H9 (cell line): ENCODE data around the gene ATP13A2. TPM values are rescaled to one million over a fixed set of nuclear protein-coding genes. Genes with fewer than 3 reads are reported as not detected.

Source experiments
- DNase-seq: peaks from one replicate; pipeline ENCODE4 v3.0.0-alpha.2; 2017
- H2AFZ ChIP-seq: one replicate; pipeline ENCODE4 v1.6.1; 2013; ENCODE audit warnings: mild to moderate bottlenecking, low read length, control low read depth, moderate library complexity
- H2AK5ac ChIP-seq: 2 replicates; pipeline ENCODE4 v1.6.1; 2013; ENCODE audit warnings: low read length, control low read depth, mixed read lengths; ENCODE audit not compliant: insufficient read length
- H2BK120ac ChIP-seq: one replicate; pipeline ENCODE4 v1.6.1; 2013; ENCODE audit warnings: low read depth, mild to moderate bottlenecking, low read length, control low read depth, inconsistent platforms; ENCODE audit not compliant: poor library complexity, severe bottlenecking
- H2BK12ac ChIP-seq: 2 replicates; pipeline ENCODE4 v1.6.1; 2013; ENCODE audit warnings: low read length, control low read depth, mixed read lengths, low read depth; ENCODE audit not compliant: insufficient read length
- H2BK15ac ChIP-seq: 2 replicates; pipeline ENCODE4 v1.6.1; 2013; ENCODE audit warnings: low read depth, low read length, control low read depth
- H2BK20ac ChIP-seq: one replicate; pipeline ENCODE4 v1.6.1; 2013; ENCODE audit warnings: low read depth, mild to moderate bottlenecking, low read length, control low read depth, inconsistent platforms; ENCODE audit not compliant: poor library complexity, severe bottlenecking
- H2BK5ac ChIP-seq: 2 replicates; pipeline ENCODE4 v1.6.1; 2013; ENCODE audit warnings: low read length, control low read depth, mixed read lengths; ENCODE audit not compliant: insufficient read length
- H3K14ac ChIP-seq: 2 replicates; pipeline ENCODE4 v1.6.1; 2013; ENCODE audit warnings: low read length, control low read depth; ENCODE audit not compliant: insufficient read depth
- H3K18ac ChIP-seq: 2 replicates; pipeline ENCODE4 v1.6.1; 2013; ENCODE audit warnings: low read depth, mild to moderate bottlenecking, mixed read lengths, low read length, control low read depth; ENCODE audit not compliant: insufficient read length
- H3K23ac ChIP-seq: 2 replicates; pipeline ENCODE4 v1.6.1; 2013; ENCODE audit warnings: low read length, control low read depth, mixed read lengths, low read depth; ENCODE audit not compliant: insufficient read length
- H3K23me2 ChIP-seq: 2 replicates; pipeline ENCODE4 v1.6.1; 2013; ENCODE audit warnings: low read depth, mild to moderate bottlenecking, mixed read lengths, low read length, control low read depth; ENCODE audit not compliant: insufficient read length, poor library complexity, severe bottlenecking
- H3K27ac ChIP-seq: 2 replicates; pipeline ENCODE4 v1.5.1; 2013; ENCODE audit warnings: low read length, control low read depth, mixed read lengths, low read depth; ENCODE audit not compliant: insufficient read length
- H3K27me3 ChIP-seq: 2 replicates; pipeline ENCODE4 v1.6.1; 2013; ENCODE audit warnings: low read length, control low read depth, inconsistent platforms; ENCODE audit not compliant: insufficient read depth
- H3K4ac ChIP-seq: 2 replicates; pipeline ENCODE4 v1.6.1; 2013; ENCODE audit warnings: low read depth, mild to moderate bottlenecking, control low read depth, inconsistent platforms, low read length, moderate library complexity
- H3K4me1 ChIP-seq: 2 replicates; pipeline ENCODE4 v1.6.1; 2013; ENCODE audit warnings: low read length, control low read depth, inconsistent platforms; ENCODE audit not compliant: insufficient read depth
- H3K4me2 ChIP-seq: 2 replicates; pipeline ENCODE4 v1.6.1; 2013; ENCODE audit warnings: low read length, control low read depth, mixed read lengths; ENCODE audit not compliant: insufficient read length, insufficient read depth
- H3K56ac ChIP-seq: 2 replicates; pipeline ENCODE4 v1.6.1; 2013; ENCODE audit warnings: low read depth, mild to moderate bottlenecking, mixed read lengths, low read length, control low read depth; ENCODE audit not compliant: insufficient read length
- H3K79me1 ChIP-seq: 2 replicates; pipeline ENCODE4 v1.6.1; 2013; ENCODE audit warnings: low read depth, mild to moderate bottlenecking, moderate library complexity, low read length, control low read depth, inconsistent platforms; ENCODE audit not compliant: insufficient read depth, poor library complexity, severe bottlenecking
- H3K79me2 ChIP-seq: 2 replicates; pipeline ENCODE4 v1.6.1; 2013; ENCODE audit warnings: low read length, control low read depth, inconsistent platforms; ENCODE audit not compliant: insufficient read depth
- H3K9ac ChIP-seq: 2 replicates; pipeline ENCODE4 v1.6.1; 2013; ENCODE audit warnings: low read length, control low read depth, mixed read lengths; ENCODE audit not compliant: insufficient read length; ENCODE audit errors: extremely low read depth
- H3K9me3 ChIP-seq: one replicate; pipeline ENCODE4 v1.6.1; 2013; ENCODE audit warnings: low read depth, low read length, inconsistent platforms; ENCODE audit not compliant: control insufficient read depth
- H3T11ph ChIP-seq: one replicate; pipeline ENCODE4 v1.6.1; 2013; ENCODE audit warnings: mild to moderate bottlenecking, low read length, control low read depth, inconsistent platforms
- H4K20me1 ChIP-seq: one replicate; pipeline ENCODE4 v1.6.1; 2013; ENCODE audit not compliant: control insufficient read depth, insufficient read length, insufficient read depth
- H4K5ac ChIP-seq: 2 replicates; pipeline ENCODE4 v1.6.1; 2013; ENCODE audit warnings: low read depth, mild to moderate bottlenecking, mixed read lengths, low read length, control low read depth; ENCODE audit not compliant: insufficient read length
- H4K8ac ChIP-seq: replicated peaks from 2 replicates; pipeline ENCODE4 v1.6.1; 2013; ENCODE audit warnings: low read length, control low read depth, mixed read lengths, low read depth; ENCODE audit not compliant: insufficient read length
- H4K91ac ChIP-seq: 2 replicates; pipeline ENCODE4 v1.6.1; 2013; ENCODE audit warnings: low read depth, mild to moderate bottlenecking, moderate library complexity, mixed read lengths, low read length, control low read depth; ENCODE audit not compliant: insufficient read length
- H3K27ac Mint-ChIP-seq, 3 experiments: 2 replicates in 2 of 3; 3 replicates in 1 of 3; pipeline ENCODE4 v1.8.0; 2020 to 2021; ENCODE audit warnings: mixed read lengths in 3 of 3, mild to moderate bottlenecking in 1 of 3, moderate library complexity in 1 of 3
- H3K27me3 Mint-ChIP-seq: 2 replicates; pipeline ENCODE4 v1.8.0; 2021; ENCODE audit warnings: low read depth, mild to moderate bottlenecking, moderate library complexity, mixed read lengths
- H3K36me3 Mint-ChIP-seq, 3 experiments: 2 replicates in 2 of 3; 3 replicates in 1 of 3; pipeline ENCODE4 v1.8.0; 2020 to 2021; ENCODE audit warnings: low read depth in 3 of 3, mixed read lengths in 3 of 3; ENCODE audit not compliant: insufficient read depth in 1 of 3
- H3K4me1 Mint-ChIP-seq, 2 experiments: 2 replicates each; pipeline ENCODE4 v1.8.0; 2020; ENCODE audit warnings: mixed read lengths in 2 of 2
- H3K4me3 Mint-ChIP-seq, 2 experiments: 2 replicates in 1 of 2; 3 replicates in 1 of 2; pipeline ENCODE4 v1.8.0; 2020 to 2021; ENCODE audit warnings: mild to moderate bottlenecking in 2 of 2, mixed read lengths in 2 of 2, moderate library complexity in 1 of 2
- H3K9me3 Mint-ChIP-seq, 2 experiments: 2 replicates in 1 of 2; 3 replicates in 1 of 2; pipeline ENCODE4 v1.8.0; 2020; ENCODE audit warnings: mild to moderate bottlenecking in 2 of 2, mixed read lengths in 2 of 2, moderate library complexity in 1 of 2
- CTCF ChIP-seq: fragments of 200-600 bp; sonication (generic); conservative IDR thresholded peaks from 3 replicates; pipeline ENCODE4 v1.8.0; 2021; ENCODE audit warnings: antibody characterized with exemption, mild to moderate bottlenecking
- WGBS: extraction: QIAGEN DNeasy Blood & Tissue Kit; methylation state at CpG from one replicate; pipeline ENCODE4 v1.1.7; 2013; ENCODE audit warnings: missing lambda C conversion rate, low lambda C conversion rate, mixed read lengths; ENCODE audit not compliant: insufficient read length; ENCODE audit errors: extremely low coverage; 5-methylcytosine and 5-hydroxymethylcytosine counted together
- total RNA-seq: library from RNA; stranded (reverse); gene quantifications from 2 replicates; pipeline ENCODE4 v1.2.1, GENCODE V29; 2021

ATP13A2 gene
- total RNA-seq, 1 experiment from 2014 or later, result 53.6 TPM

- no peak overlapping the region for H2BK15ac ChIP-seq
- Mint-ChIP-seq H3K4me1 (peaks cover 0 to 5% of the 10 kb centered on the region in 2 experiments; a peak in 1 of 4 replicates), H3K27ac (no peak overlapping the region), H3K4me3 (no peak overlapping the region), H3K27me3 (no peaks in the 10 kb centered on the region), H3K9me3 (no peaks in the 10 kb centered on the region), H3K36me3 (peaks cover 30 to 83% (median 70%) of the 10 kb centered on the region in 3 experiments; a peak in 6 of 7 replicates)
- no peak overlapping the region for H3K23ac ChIP-seq
- TF ChIP-seq CTCF, result no peak
- no CpG with 5 or more reads among the region's 1 CpG for WGBS
- H2BK120ac ChIP-seq, result no peak overlapping the region
- no peak overlapping the region for H3K56ac ChIP-seq
- no peak for DNase-seq
- H3K79me2 ChIP-seq, result no peaks in the 10 kb centered on the region
- H4K5ac ChIP-seq, result no peak overlapping the region
- H4K91ac ChIP-seq, result no peak overlapping the region
- H3K4me2 ChIP-seq, result no peak overlapping the region
- no peak overlapping the region for H4K8ac ChIP-seq
- no peaks in the 10 kb centered on the region for H3K79me1 ChIP-seq
- no peak overlapping the region for H2AFZ ChIP-seq
- H4K20me1 ChIP-seq, result no peaks in the 10 kb centered on the region
- H2BK5ac ChIP-seq, result no peak overlapping the region
- no peak overlapping the region for H2AK5ac ChIP-seq
- H3K9me3 ChIP-seq, result no peaks in the 10 kb centered on the region
- no peaks in the 10 kb centered on the region for H3K23me2 ChIP-seq
- no peak overlapping the region for H3K14ac ChIP-seq
- no peak overlapping the region for H2BK12ac ChIP-seq
- no peaks in the 10 kb centered on the region for H3K27me3 ChIP-seq
- H3K9ac ChIP-seq, result no peak overlapping the region
- H3K27ac ChIP-seq, result no peak overlapping the region
- no peak overlapping the region for H3K4ac ChIP-seq
- H3T11ph ChIP-seq, result no peak overlapping the region
- no peak overlapping the region for H2BK20ac ChIP-seq
- H3K4me1 ChIP-seq, result no peaks in the 10 kb centered on the region
- H3K18ac ChIP-seq, result no peak overlapping the region
Measured at GRCh38 chr1:17024721-17025120, 13.0 kb upstream of the ATP13A2 start.
